K562 (cell line): ENCODE data around the gene ETS2. TPM values are rescaled to one million over a fixed set of nuclear protein-coding genes. Genes with fewer than 3 reads are reported as not detected.

ENCODE experiments used
- BDP1 ChIP-seq: IDR thresholded peaks from 3 replicates; pipeline ENCODE4 v1.6.1; 2011; ENCODE audit not compliant: insufficient read length, insufficient read depth
- BMI1 ChIP-seq: fragments of 150-350 bp; IDR thresholded peaks from 2 replicates; pipeline ENCODE4 v1.6.1; 2014; ENCODE audit warnings: low read length
- CBX1 ChIP-seq: sonication (generic); IDR thresholded peaks from 2 replicates; pipeline ENCODE4 v1.6.1; 2016; ENCODE audit warnings: antibody characterized with exemption, low read depth, mild to moderate bottlenecking
- ELK1 ChIP-seq: sonication (generic); formaldehyde crosslinking; IDR thresholded peaks from 2 replicates; pipeline ENCODE4 v1.8.1; 2022; ENCODE audit warnings: missing genetic modification reagents
- MXD1 ChIP-seq: fragments of 250-450 bp; sonication (Bioruptor Pico); IDR thresholded peaks from 2 replicates; pipeline ENCODE4 v1.8.0; 2021; ENCODE audit warnings: borderline replicate concordance, mild to moderate bottlenecking, moderate library complexity; ENCODE audit not compliant: poor library complexity, severe bottlenecking
- NCOA4 ChIP-seq: fragments of 450-650 bp; IDR thresholded peaks from 2 replicates; pipeline ENCODE4 v1.6.1; 2018; ENCODE audit warnings: mild to moderate bottlenecking; ENCODE audit not compliant: partially characterized antibody
- RAD21 ChIP-seq, 2 experiments: fragments of 250-450 bp in 1 of 2; fragments of 450-650 bp in 1 of 2; sonication (Bioruptor Pico) in 1 of 2; formaldehyde crosslinking in 1 of 2; IDR thresholded peaks in 1 of 2; conservative IDR thresholded peaks in 1 of 2; 2 replicates each; pipeline versions ENCODE4 v1.4.0 to v1.8.0; 2020 to 2022; ENCODE audit warnings: mild to moderate bottlenecking in 2 of 2, moderate library complexity in 1 of 2
- RERE ChIP-seq: sonication (generic); formaldehyde crosslinking; IDR thresholded peaks from 2 replicates; pipeline ENCODE4 v1.8.0; 2023; ENCODE audit warnings: missing genetic modification reagents, mild to moderate bottlenecking, borderline replicate concordance
- SMAD4 ChIP-seq: fragments of 250-450 bp; sonication (Bioruptor Pico); conservative IDR thresholded peaks from 2 replicates; pipeline ENCODE4 v1.8.0; 2021; ENCODE audit warnings: inconsistent platforms, mild to moderate bottlenecking, moderate library complexity
- ZBTB33 ChIP-seq: sonication (generic); formaldehyde crosslinking; IDR thresholded peaks from 2 replicates; pipeline ENCODE4 v1.8.1; 2023; ENCODE audit warnings: mild to moderate bottlenecking, missing genetic modification reagents
- ZBTB8A ChIP-seq: fragments of 450-650 bp; IDR thresholded peaks from 2 replicates; pipeline ENCODE4 v1.6.1; 2018; ENCODE audit warnings: mild to moderate bottlenecking, moderate library complexity; ENCODE audit not compliant: partially characterized antibody
- ZFP36 ChIP-seq: fragments of 150-350 bp; IDR thresholded peaks from 2 replicates; pipeline ENCODE4 v1.6.1; 2018; ENCODE audit warnings: low read length, low read depth; ENCODE audit not compliant: partially characterized antibody
- ZNF764 ChIP-seq: fragments of 250-450 bp; sonication (Bioruptor Pico); IDR thresholded peaks from 2 replicates; pipeline ENCODE4 v1.4.0; 2020; ENCODE audit warnings: low read depth, mild to moderate bottlenecking, moderate library complexity
- polyA plus RNA-seq, 8 experiments: library from polyadenylated mRNA; depleted of rRNA in 4 of 8; stranded (reverse) in 5 of 8; unstranded in 3 of 8; fragments of >200 nt; fragmentation: Nextera tagmentation in 2 of 8; fragmentation: Illumina TruSeq in 1 of 8; extraction: Ambion mirVana in 2 of 8; extraction: Trizol in 1 of 8; gene quantifications; 2 replicates each; pipeline versions ENCODE4 v1.2.1 to v1.2.3, GENCODE V29; 2011 to 2014; ENCODE audit warnings: inconsistent platforms in 1 of 8, missing spikeins in 1 of 8
- total RNA-seq, 7 experiments: library from RNA; depleted of rRNA in 6 of 7; stranded (reverse); fragments of >200 nt in 6 of 7; fragmentation: Illumina TruSeq in 2 of 7; extraction: Trizol in 2 of 7; gene quantifications; 2 replicates each; pipeline versions ENCODE4 v1.2.1 to v1.2.3, GENCODE V29; 2011 to 2021; ENCODE audit warnings: low replicate concordance in 1 of 7

The ETS2 gene
- total and polyA plus RNA-seq, 9 of the 15 experiments (the other 6 are each of a cell fraction or from before 2014, with no cell fraction given): 1.7 to 24.4 (median 12.2) TPM

GRCh38 chr21:38830671-38831525, 25.2 kb downstream of the ETS2 start (continued):
- no peak for TF ChIP-seq RERE (CRISPR knock-in tag)
- TF ChIP-seq SMAD4 (CRISPR knock-in tag): peak; percentile 82
- no peak for TF ChIP-seq BDP1
- no peak for TF ChIP-seq ELK1 (CRISPR knock-in tag)
- peak; percentile 22 to 31; a peak in 3 of 4 replicates for TF ChIP-seq RAD21 (CRISPR knock-in tag; conservative IDR thresholded peaks at IDR 0.05 in 1 of 2, IDR thresholded peaks at IDR 0.05 in 1 of 2)
- TF ChIP-seq NCOA4: no peak
- TF ChIP-seq ZBTB8A: no peak
- no peak for TF ChIP-seq ZFP36
- no peak for TF ChIP-seq BMI1
- TF ChIP-seq MXD1: no peak
- no peak for TF ChIP-seq ZBTB33
- TF ChIP-seq CBX1: no peak
- no peak for TF ChIP-seq ZNF764 (CRISPR knock-in tag)
